ENCODE measurements around the gene THADA. TPM values are rescaled to one million over a fixed set of nuclear protein-coding genes. Genes with fewer than 3 reads are reported as not detected.

Gene THADA
- total RNA-seq, 1 experiment from 2014 or later = 20.1 TPM

DNA sequence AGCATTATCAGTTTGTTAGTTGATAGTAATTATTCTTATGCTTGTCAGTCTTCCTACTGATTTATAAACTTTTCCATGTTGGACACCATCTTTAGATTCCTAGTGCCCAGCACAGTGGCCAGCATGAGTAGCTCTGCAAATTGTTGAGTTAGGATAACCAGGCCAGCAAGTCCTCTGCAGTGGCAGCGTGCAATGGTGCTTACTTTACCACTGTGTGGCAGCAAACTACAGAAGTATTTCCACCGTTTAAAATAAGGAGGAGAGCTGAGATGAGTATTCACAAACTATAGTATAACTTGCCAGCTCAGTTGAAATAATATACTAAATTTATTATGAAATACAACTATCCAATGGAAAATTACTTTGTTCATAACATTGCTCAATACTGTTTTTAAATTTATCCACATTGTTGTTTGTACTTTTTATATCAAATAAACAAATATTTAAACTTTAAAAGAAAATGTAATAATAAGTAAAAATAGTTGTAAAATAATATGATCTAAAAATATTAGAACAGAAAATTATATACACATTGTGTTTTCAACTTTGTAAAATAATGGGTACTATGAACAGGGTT, 9.3 kb upstream of the THADA start:
- Histone ChIP-seq H4K5ac (ENCODE audit: insufficient read length, low read depth, low read length) (no peak overlapping the region), H3K23me2 (ENCODE audit: insufficient read length, low read depth, low read length, poor library complexity, severe bottlenecking) (no peaks in the 10 kb centered on the region), H3K79me1 (ENCODE audit: insufficient read depth, low read depth, low read length, poor library complexity, severe bottlenecking) (no peaks in the 10 kb centered on the region), H2BK12ac (ENCODE audit: insufficient read length, low read depth, low read length) (no peak overlapping the region), H3K14ac (ENCODE audit: insufficient read depth, low read length) (no peak overlapping the region), H2AFZ (ENCODE audit: low read length) (no peak overlapping the region), H4K8ac (replicated peaks; ENCODE audit: insufficient read length, low read depth, low read length) (no peak overlapping the region), H3K4me1 (ENCODE audit: insufficient read depth, low read length) (no peaks in the 10 kb centered on the region), H3K18ac (ENCODE audit: insufficient read length, low read depth, low read length) (no peak overlapping the region), H3K27ac (ENCODE audit: insufficient read length, low read depth, low read length) (no peak overlapping the region), H2BK20ac (ENCODE audit: low read depth, low read length, poor library complexity, severe bottlenecking) (no peak overlapping the region), H3K56ac (ENCODE audit: insufficient read length, low read depth, low read length) (no peak overlapping the region), H2AK5ac (ENCODE audit: insufficient read length, low read length) (no peak overlapping the region), H3K4ac (ENCODE audit: low read depth, low read length) (no peak overlapping the region), H3K23ac (ENCODE audit: insufficient read length, low read depth, low read length) (no peak overlapping the region), H3K79me2 (ENCODE audit: insufficient read depth, low read length) (no peaks in the 10 kb centered on the region), H3K4me2 (ENCODE audit: insufficient read depth, insufficient read length, low read length) (no peak overlapping the region), H3K27me3 (ENCODE audit: insufficient read depth, low read length) (no peaks in the 10 kb centered on the region), H2BK15ac (ENCODE audit: low read depth, low read length) (no peak overlapping the region), H4K20me1 (ENCODE audit: control insufficient read depth, insufficient read depth, insufficient read length) (no peaks in the 10 kb centered on the region), H2BK120ac (ENCODE audit: low read depth, low read length, poor library complexity, severe bottlenecking) (no peak overlapping the region), H3T11ph (ENCODE audit: low read length) (no peak overlapping the region), H4K91ac (ENCODE audit: insufficient read length, low read depth, low read length) (no peak overlapping the region), H2BK5ac (ENCODE audit: insufficient read length, low read length) (no peak overlapping the region), H3K9ac (ENCODE audit: extremely low read depth, insufficient read length, low read length) (no peak overlapping the region), H3K9me3 (ENCODE audit: control insufficient read depth, low read depth, low read length) (no peaks in the 10 kb centered on the region)
- Mint-ChIP-seq H3K4me1 (peaks cover 10 to 21% of the 10 kb centered on the region in 2 experiments), H3K27ac (peak overlapping the region in 1 of 3 experiments; percentile 38; a peak in 1 of 7 replicates), H3K4me3 (no peak overlapping the region), H3K36me3 (ENCODE audit: insufficient read depth in 1 of 3, low read depth in 3 of 3) (no peaks in the 10 kb centered on the region), H3K27me3 (ENCODE audit: low read depth) (no peaks in the 10 kb centered on the region), H3K9me3 (no peaks in the 10 kb centered on the region)
- TF ChIP-seq, protein P1, sequence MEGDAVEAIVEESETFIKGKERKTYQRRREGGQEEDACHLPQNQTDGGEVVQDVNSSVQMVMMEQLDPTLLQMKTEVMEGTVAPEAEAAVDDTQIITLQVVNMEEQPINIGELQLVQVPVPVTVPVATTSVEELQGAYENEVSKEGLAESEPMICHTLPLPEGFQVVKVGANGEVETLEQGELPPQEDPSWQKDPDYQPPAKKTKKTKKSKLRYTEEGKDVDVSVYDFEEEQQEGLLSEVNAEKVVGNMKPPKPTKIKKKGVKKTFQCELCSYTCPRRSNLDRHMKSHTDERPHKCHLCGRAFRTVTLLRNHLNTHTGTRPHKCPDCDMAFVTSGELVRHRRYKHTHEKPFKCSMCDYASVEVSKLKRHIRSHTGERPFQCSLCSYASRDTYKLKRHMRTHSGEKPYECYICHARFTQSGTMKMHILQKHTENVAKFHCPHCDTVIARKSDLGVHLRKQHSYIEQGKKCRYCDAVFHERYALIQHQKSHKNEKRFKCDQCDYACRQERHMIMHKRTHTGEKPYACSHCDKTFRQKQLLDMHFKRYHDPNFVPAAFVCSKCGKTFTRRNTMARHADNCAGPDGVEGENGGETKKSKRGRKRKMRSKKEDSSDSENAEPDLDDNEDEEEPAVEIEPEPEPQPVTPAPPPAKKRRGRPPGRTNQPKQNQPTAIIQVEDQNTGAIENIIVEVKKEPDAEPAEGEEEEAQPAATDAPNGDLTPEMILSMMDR (conservative IDR thresholded peaks at IDR 0.05) = peak; percentile 72
- peak; percentile 52 for DNase-seq
- no CpG with 5 or more reads among the region's 2 CpGs for WGBS (ENCODE audit: extremely low coverage, insufficient read length, low lambda C conversion rate)

Measured in H9 (cell line).